Upper lobe of left lung (tissue), 4 donors: Measurements from ENCODE around the gene DNAH17.

Experiments used
- CTCF ChIP-seq, 6 experiments: fragments of 450-650 bp in 4 of 6; fragments of 200-600 bp in 2 of 6; sonication (generic) in 2 of 6; IDR thresholded peaks; one replicate each; pipeline ENCODE4 v1.5.1; 2016 to 2019; ENCODE audit warnings: antibody characterized with exemption in 6 of 6
- EP300 ChIP-seq, 4 donors: sonication (generic); formaldehyde crosslinking; IDR thresholded peaks; one replicate each; pipeline ENCODE4 v1.5.1; 2017; ENCODE audit warnings: antibody characterized with exemption in 4 of 4, control low read depth in 2 of 4
- POLR2A ChIP-seq, 4 donors: fragments of 450-650 bp; IDR thresholded peaks; one replicate each; pipeline ENCODE4 v1.5.1; 2016 to 2017; ENCODE audit warnings: antibody characterized with exemption in 4 of 4, mild to moderate bottlenecking in 2 of 4
- POLR2AphosphoS5 ChIP-seq, 2 donors: sonication (generic); formaldehyde crosslinking; IDR thresholded peaks; one replicate each; pipeline ENCODE4 v1.5.1; 2017; ENCODE audit warnings: antibody characterized with exemption in 2 of 2

- TF ChIP-seq CTCF (IDR thresholded peaks at IDR 0.05) (no peak), POLR2A (IDR thresholded peaks at IDR 0.05) (no peak), POLR2AphosphoS5 (IDR thresholded peaks at IDR 0.05) (no peak), EP300 (IDR thresholded peaks at IDR 0.05) (no peak)
These were observed 7.9 kb upstream of the DNAH17 start for GRCh38 chr17:78585006-78585630.
